DOHH2 (cell line): ENCODE measurements around the gene HES7.

Experiments
- H3F3A ChIP-seq: fragments of 200-600 bp; sonication (generic), shearing (Covaris generic); 2 replicates; pipeline ENCODE4 v1.6.0; 2016; ENCODE audit warnings: antibody characterized with exemption, mild to moderate bottlenecking; ENCODE audit not compliant: control insufficient read depth, insufficient read depth
- H3K27ac ChIP-seq: fragments of 200-600 bp; sonication (generic); 2 replicates; pipeline ENCODE4 v1.5.1; 2014; ENCODE audit warnings: low read depth, mild to moderate bottlenecking, low read length, moderate library complexity
- H3K27me3 ChIP-seq: fragments of 200-600 bp; sonication (generic); 2 replicates; pipeline ENCODE4 v1.6.1; 2014; ENCODE audit warnings: mild to moderate bottlenecking, low read length, mixed read lengths; ENCODE audit not compliant: control insufficient read depth
- H3K36me3 ChIP-seq: fragments of 200-600 bp; sonication (generic); 2 replicates; pipeline ENCODE4 v1.6.1; 2014; ENCODE audit warnings: mild to moderate bottlenecking, low read length, moderate library complexity, mixed read lengths; ENCODE audit not compliant: control insufficient read depth
- H3K4me1 ChIP-seq: fragments of 200-600 bp; sonication (generic); 2 replicates; pipeline ENCODE4 v1.6.1; 2014; ENCODE audit warnings: mild to moderate bottlenecking, low read length, mixed read lengths; ENCODE audit not compliant: control insufficient read depth
- H3K4me2 ChIP-seq: fragments of 200-600 bp; sonication (generic); 2 replicates; pipeline ENCODE4 v1.6.0; 2014; ENCODE audit warnings: mild to moderate bottlenecking, low read length, moderate library complexity
- H3K4me3 ChIP-seq: fragments of 200-600 bp; sonication (generic); 2 replicates; pipeline ENCODE4 v1.5.1; 2014; ENCODE audit warnings: mild to moderate bottlenecking, low read length, mixed read lengths
- H3K79me2 ChIP-seq: fragments of 200-600 bp; sonication (generic); 2 replicates; pipeline ENCODE4 v1.6.1; 2014; ENCODE audit warnings: mild to moderate bottlenecking, low read length, mixed read lengths; ENCODE audit not compliant: control insufficient read depth
- H3K9me2 ChIP-seq: fragments of 200-600 bp; sonication (generic); replicated peaks from 2 replicates; pipeline ENCODE4 v1.6.1; 2014; ENCODE audit warnings: mild to moderate bottlenecking, low read length, mixed read lengths; ENCODE audit not compliant: control insufficient read depth
- H3K9me3 ChIP-seq: fragments of 200-600 bp; sonication (generic); 2 replicates; pipeline ENCODE4 v1.6.1; 2014; ENCODE audit warnings: antibody characterized with exemption, low read length, mixed read lengths; ENCODE audit not compliant: control insufficient read depth, insufficient read depth
- H4K20me1 ChIP-seq: fragments of 200-600 bp; sonication (generic); 2 replicates; pipeline ENCODE4 v1.6.0; 2014; ENCODE audit warnings: low read depth, mild to moderate bottlenecking, antibody characterized with exemption, low read length, moderate library complexity; ENCODE audit not compliant: control insufficient read depth, insufficient read depth
- EZH2phosphoT487 ChIP-seq: fragments of 200-600 bp; sonication (generic); IDR thresholded peaks from 2 replicates; pipeline ENCODE4 v1.6.1; 2017; ENCODE audit warnings: borderline replicate concordance, mild to moderate bottlenecking, antibody characterized with exemption, low read length, moderate library complexity, mixed read lengths
- TF ChIP-seq, protein P1 (sequence below): fragments of 200-600 bp; sonication (generic); IDR thresholded peaks from one replicate; pipeline ENCODE4 v1.5.1; 2014; ENCODE audit warnings: antibody characterized with exemption, mild to moderate bottlenecking, low read depth, low read length; ENCODE audit not compliant: poor library complexity, severe bottlenecking

The HES7 gene

DNA sequence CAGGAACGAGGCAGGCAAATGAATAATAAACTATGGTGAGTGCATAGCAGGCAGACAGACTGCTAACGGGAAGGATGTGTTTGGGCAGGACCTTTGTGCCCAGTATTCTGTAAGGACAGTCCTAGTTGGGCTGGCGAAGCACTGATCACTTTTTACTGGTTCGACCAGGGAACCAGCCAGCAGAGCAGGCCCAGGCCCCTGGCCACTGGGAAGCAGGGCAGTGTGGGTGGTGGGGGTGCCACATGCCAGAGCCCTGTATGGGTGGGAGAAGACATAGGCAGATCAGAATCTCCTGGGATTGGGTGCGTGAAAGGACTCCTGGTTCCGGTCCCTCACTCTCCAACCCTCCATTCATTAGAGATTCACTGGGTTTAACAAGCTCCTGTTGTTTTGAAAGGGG, 42.8 kb upstream of the HES7 start:
- H4K20me1 ChIP-seq = peaks cover 3% of the 10 kb centered on the region; the same call in 1 of the 2 replicates
- H3K79me2 ChIP-seq = peaks cover 14% of the 10 kb centered on the region
- H3K36me3 ChIP-seq = peaks cover 10% of the 10 kb centered on the region
- peaks cover 4% of the 10 kb centered on the region for H3F3A ChIP-seq
- TF ChIP-seq EZH2phosphoT487 = no peak
- H3K4me1 ChIP-seq = peaks cover 26% of the 10 kb centered on the region
- no peaks in the 10 kb centered on the region for H3K9me3 ChIP-seq
- H3K4me3 ChIP-seq = no peak overlapping the region
- H3K27ac ChIP-seq = no peak overlapping the region
- no peaks in the 10 kb centered on the region for H3K9me2 ChIP-seq
- H3K27me3 ChIP-seq = no peaks in the 10 kb centered on the region
- H3K4me2 ChIP-seq = no peak overlapping the region

DNA sequence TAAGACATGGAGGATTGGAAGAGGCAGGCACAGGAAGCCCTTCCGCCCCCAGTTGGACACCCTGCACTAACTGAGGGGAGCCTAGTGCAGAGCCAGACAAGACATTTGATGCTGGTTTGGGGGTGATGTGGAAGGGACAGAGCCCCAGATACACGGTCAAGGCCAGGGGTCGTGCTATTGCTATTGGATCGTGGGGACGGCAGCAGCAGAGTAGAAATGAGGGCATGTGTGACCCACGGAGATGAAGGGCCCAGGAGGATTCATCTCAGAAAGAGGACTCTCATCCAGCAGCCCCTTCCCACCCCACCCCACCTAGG, 40.9 kb upstream of the HES7 start:
- Histone ChIP-seq H3F3A (peaks cover 17% of the 10 kb centered on the region), H3K4me3 (peak overlapping the region; percentile 99), H3K9me3 (no peaks in the 10 kb centered on the region), H4K20me1 (peaks cover 7% of the 10 kb centered on the region; the same call in 1 of the 2 replicates), H3K9me2 (no peaks in the 10 kb centered on the region), H3K4me2 (peak overlapping the region; percentile 100), H3K36me3 (peaks cover 27% of the 10 kb centered on the region), H3K79me2 (peaks cover 28% of the 10 kb centered on the region), H3K27ac (peak overlapping the region; percentile 69), H3K4me1 (peaks cover 42% of the 10 kb centered on the region), H3K27me3 (no peaks in the 10 kb centered on the region)
- no peak for TF ChIP-seq EZH2phosphoT487
- TF ChIP-seq, protein P1, sequence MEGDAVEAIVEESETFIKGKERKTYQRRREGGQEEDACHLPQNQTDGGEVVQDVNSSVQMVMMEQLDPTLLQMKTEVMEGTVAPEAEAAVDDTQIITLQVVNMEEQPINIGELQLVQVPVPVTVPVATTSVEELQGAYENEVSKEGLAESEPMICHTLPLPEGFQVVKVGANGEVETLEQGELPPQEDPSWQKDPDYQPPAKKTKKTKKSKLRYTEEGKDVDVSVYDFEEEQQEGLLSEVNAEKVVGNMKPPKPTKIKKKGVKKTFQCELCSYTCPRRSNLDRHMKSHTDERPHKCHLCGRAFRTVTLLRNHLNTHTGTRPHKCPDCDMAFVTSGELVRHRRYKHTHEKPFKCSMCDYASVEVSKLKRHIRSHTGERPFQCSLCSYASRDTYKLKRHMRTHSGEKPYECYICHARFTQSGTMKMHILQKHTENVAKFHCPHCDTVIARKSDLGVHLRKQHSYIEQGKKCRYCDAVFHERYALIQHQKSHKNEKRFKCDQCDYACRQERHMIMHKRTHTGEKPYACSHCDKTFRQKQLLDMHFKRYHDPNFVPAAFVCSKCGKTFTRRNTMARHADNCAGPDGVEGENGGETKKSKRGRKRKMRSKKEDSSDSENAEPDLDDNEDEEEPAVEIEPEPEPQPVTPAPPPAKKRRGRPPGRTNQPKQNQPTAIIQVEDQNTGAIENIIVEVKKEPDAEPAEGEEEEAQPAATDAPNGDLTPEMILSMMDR = no peak

DNA sequence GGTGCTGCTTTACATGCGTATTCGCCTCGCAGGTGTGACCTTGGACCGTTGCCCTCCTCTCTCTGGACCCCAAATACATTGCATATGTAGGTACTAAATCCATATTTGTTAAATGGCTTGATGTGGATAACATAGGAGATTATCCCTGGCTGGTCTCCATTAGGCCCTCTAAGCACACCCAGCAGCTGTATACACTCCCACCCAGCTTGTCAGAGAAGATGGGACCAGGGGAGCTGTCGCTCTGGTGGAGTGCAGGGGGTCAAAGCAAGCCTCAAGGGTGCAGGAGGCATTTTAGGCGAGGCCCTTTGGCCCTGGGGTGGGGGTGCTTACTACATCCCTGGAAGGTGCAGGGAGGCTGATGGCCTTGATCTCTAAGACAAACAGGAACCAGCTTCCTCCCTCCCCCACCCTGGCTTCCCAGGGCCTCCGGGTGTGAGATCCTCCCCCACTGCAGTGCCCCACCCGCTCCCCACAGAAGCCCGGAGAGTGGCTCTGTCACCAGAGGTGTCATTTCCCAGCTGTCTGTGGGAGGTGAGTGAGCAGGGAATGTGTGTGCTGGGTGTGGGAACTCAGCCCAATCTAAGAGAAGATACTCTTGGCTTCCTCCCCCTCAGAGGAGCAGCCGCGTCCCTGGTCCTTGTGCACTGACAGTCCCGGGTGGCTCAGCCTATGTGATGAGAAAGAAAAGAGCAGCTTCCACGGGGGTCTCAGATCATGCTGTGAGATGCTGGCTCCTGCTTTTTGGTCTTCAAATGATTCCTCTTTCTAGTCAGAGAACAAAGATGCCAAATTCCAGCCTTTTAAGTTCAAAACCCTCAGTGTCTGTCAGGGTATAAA, 40.3 kb upstream of the HES7 start:
- H3K9me3 ChIP-seq = no peaks in the 10 kb centered on the region
- H3K4me2 ChIP-seq = peak overlapping the region; percentile 100
- peak overlapping the region; percentile 69 for H3K27ac ChIP-seq
- peaks cover 33% of the 10 kb centered on the region for H3K36me3 ChIP-seq
- peaks cover 48% of the 10 kb centered on the region for H3K4me1 ChIP-seq
- no peaks in the 10 kb centered on the region for H3K27me3 ChIP-seq
- H4K20me1 ChIP-seq = peaks cover 7% of the 10 kb centered on the region; the same call in 1 of the 2 replicates
- H3K9me2 ChIP-seq = no peaks in the 10 kb centered on the region
- H3K79me2 ChIP-seq = peaks cover 34% of the 10 kb centered on the region
- TF ChIP-seq, protein P1 = no peak
- no peak for TF ChIP-seq EZH2phosphoT487
- peaks cover 18% of the 10 kb centered on the region for H3F3A ChIP-seq
- peak overlapping the region; percentile 99 for H3K4me3 ChIP-seq
